CD8-positive, alpha-beta memory T cell (primary cell): Measurements from ENCODE around the gene CYS1. TPM values are rescaled to one million over a fixed set of nuclear protein-coding genes. Genes with fewer than 3 reads are reported as not detected.

Source experiments
- CTCF ChIA-PET: fragments of 350-600 bp; sonication (Branson Sonifier 250); formaldehyde crosslinking; loops from one replicate; lab custom pipeline; 2021; ENCODE audit warnings: antibody characterized with exemption; lab: Charles Lee
- POLR2A ChIA-PET: fragments of 350-600 bp; sonication (Branson Sonifier 250); formaldehyde crosslinking; loops from one replicate; lab custom pipeline; 2021; ENCODE audit warnings: antibody characterized with exemption; lab: Charles Lee
- DNase-seq, 5 donors: peaks; one replicate each; pipeline versions ENCODE4 v3.0.0 to v3.0.0-alpha.2; 2020 to 2022; ENCODE audit warnings: mixed read lengths in 1 of 5
- H3K27ac ChIP-seq: one replicate; pipeline ENCODE4 v1.7.0; 2013; ENCODE audit warnings: low read depth, mild to moderate bottlenecking, low read length, moderate library complexity
- H3K27me3 ChIP-seq: 2 replicates; pipeline ENCODE4 v1.7.0; 2013; ENCODE audit warnings: low read length, mild to moderate bottlenecking; ENCODE audit not compliant: insufficient read depth, poor library complexity, severe bottlenecking
- H3K36me3 ChIP-seq: 2 replicates; pipeline ENCODE4 v1.7.0; 2013; ENCODE audit warnings: mild to moderate bottlenecking, low read length, moderate library complexity; ENCODE audit not compliant: insufficient read depth
- H3K4me1 ChIP-seq: 2 replicates; pipeline ENCODE4 v1.7.0; 2013; ENCODE audit warnings: mild to moderate bottlenecking, low read length, moderate library complexity; ENCODE audit not compliant: insufficient read depth
- H3K4me3 ChIP-seq: 2 replicates; pipeline ENCODE4 v1.7.0; 2013; ENCODE audit warnings: mild to moderate bottlenecking, low read length
- H3K9me3 ChIP-seq: 2 replicates; pipeline ENCODE4 v1.7.0; 2013; ENCODE audit warnings: mild to moderate bottlenecking, low read length
- H3K27ac Mint-ChIP-seq, 8 donors: one replicate each; pipeline ENCODE4 v1.8.0; 2020 to 2021; ENCODE audit warnings: mixed read lengths in 8 of 8, mild to moderate bottlenecking in 6 of 8, inconsistent platforms in 3 of 8, moderate library complexity in 3 of 8
- H3K27me3 Mint-ChIP-seq, 2 donors: one replicate each; pipeline ENCODE4 v1.8.0; 2020 to 2021; ENCODE audit warnings: mixed read lengths in 2 of 2, mild to moderate bottlenecking in 1 of 2, moderate library complexity in 1 of 2
- H3K36me3 Mint-ChIP-seq, 3 donors: one replicate each; pipeline ENCODE4 v1.8.0; 2020 to 2021; ENCODE audit warnings: mixed read lengths in 3 of 3, inconsistent platforms in 1 of 3, mild to moderate bottlenecking in 1 of 3
- H3K4me1 Mint-ChIP-seq, 3 donors: one replicate each; pipeline ENCODE4 v1.8.0; 2020 to 2021; ENCODE audit warnings: mixed read lengths in 3 of 3, inconsistent platforms in 1 of 3, mild to moderate bottlenecking in 1 of 3
- H3K4me3 Mint-ChIP-seq, 7 donors: one replicate each; pipeline ENCODE4 v1.8.0; 2020 to 2021; ENCODE audit warnings: mixed read lengths in 7 of 7, mild to moderate bottlenecking in 6 of 7, moderate library complexity in 4 of 7, inconsistent platforms in 2 of 7
- H3K9me3 Mint-ChIP-seq, 5 donors: one replicate each; pipeline ENCODE4 v1.8.0; 2020 to 2022; ENCODE audit warnings: mixed read lengths in 5 of 5, mild to moderate bottlenecking in 3 of 5, moderate library complexity in 2 of 5, inconsistent platforms in 1 of 5
- polyA plus RNA-seq: library from polyadenylated mRNA; unstranded; fragments of 300-500 nt; fragmentation: Illumina TruSeq; gene quantifications from one replicate; pipeline ENCODE4 v1.2.3, GENCODE V29; 2021
- total RNA-seq, 2 experiments: library from RNA; stranded (reverse); gene quantifications; one replicate each; pipeline ENCODE4 v1.2.3, GENCODE V29; 2021

CYS1 gene
- total and polyA plus RNA-seq, 3 experiments from 2014 or later, result 0.07 to 0.20 (median 0.09) TPM

GRCh38 chr2:10027660-10028330 is 52.4 kb downstream of the CYS1 start:
- Histone ChIP-seq H3K9me3 (no peaks in the 10 kb centered on the region), H3K36me3 (no peaks in the 10 kb centered on the region), H3K27me3 (no peaks in the 10 kb centered on the region), H3K4me3 (no peak overlapping the region), H3K4me1 (peaks cover 25% of the 10 kb centered on the region), H3K27ac (no peak overlapping the region)
- no peaks in the 10 kb centered on the region for H3K9me3 Mint-ChIP-seq
- H3K27me3 Mint-ChIP-seq, result no peaks in the 10 kb centered on the region
- H3K36me3 Mint-ChIP-seq, result no peaks in the 10 kb centered on the region
- peak overlapping the region in 2 of 7 donors; percentile 33 to 36 for H3K4me3 Mint-ChIP-seq
- H3K27ac Mint-ChIP-seq, result peak overlapping the region in 3 of 8 donors; percentile 21 to 83 (median 33)
- no peak for DNase-seq
- ChIA-PET POLR2A (interaction anchor here (1.4 kb wide), 1 partner anchor 17 kb away, joined by 4 read pairs; no protein-coding TSS in a partner anchor), CTCF (interaction anchor here (1.0 to 1.6 kb wide), 3 partner anchors 44 to 45 kb away, joined by 3 to 5 read pairs (median 4); no protein-coding TSS in a partner anchor)
- H3K4me1 Mint-ChIP-seq, result peaks cover 19 to 29% (median 22%) of the 10 kb centered on the region in 3 donors

DNA sequence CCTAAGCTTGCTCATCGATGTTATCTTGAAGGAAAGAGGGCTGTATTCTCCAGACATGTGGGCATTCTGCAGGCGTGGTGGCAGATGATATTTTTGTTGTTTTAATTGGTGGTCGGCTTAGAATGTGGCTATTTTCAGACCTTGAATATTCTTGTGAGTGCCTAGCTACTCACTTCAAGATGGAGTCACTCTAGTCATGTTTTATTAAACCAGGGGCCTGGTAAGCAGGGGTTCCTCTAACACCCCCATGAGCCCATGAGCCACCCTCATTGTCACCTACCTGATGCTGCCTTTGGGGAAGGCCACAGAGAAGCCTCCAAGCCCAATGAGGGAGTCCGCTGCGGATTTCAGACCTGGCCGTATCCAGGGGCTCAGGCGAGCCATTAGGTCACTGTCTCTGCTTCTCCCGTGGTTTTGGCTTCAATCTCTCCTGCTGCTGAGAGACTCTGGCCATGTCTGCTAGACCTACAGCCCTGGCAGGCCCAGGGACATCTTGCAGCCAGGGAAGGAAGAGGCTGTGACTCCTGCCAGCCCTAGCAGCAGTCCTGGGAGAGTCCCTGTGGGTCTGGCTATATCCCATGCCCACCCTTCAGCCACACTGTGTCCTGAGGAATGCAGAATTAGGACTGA is 53.2 kb downstream of the CYS1 start:
- CTCF ChIA-PET, result interaction anchor here (1.2 kb wide), 1 partner anchor 45 kb away, joined by 4 read pairs; no protein-coding TSS in a partner anchor
- Histone ChIP-seq H3K27ac (no peak overlapping the region), H3K4me3 (no peak overlapping the region), H3K36me3 (no peaks in the 10 kb centered on the region), H3K4me1 (peaks cover 25% of the 10 kb centered on the region), H3K9me3 (no peaks in the 10 kb centered on the region), H3K27me3 (no peaks in the 10 kb centered on the region)
- no peak for DNase-seq
- no peaks in the 10 kb centered on the region for H3K36me3 Mint-ChIP-seq
- H3K9me3 Mint-ChIP-seq, result no peaks in the 10 kb centered on the region
- peaks cover 19 to 29% (median 22%) of the 10 kb centered on the region in 3 donors for H3K4me1 Mint-ChIP-seq
- no peaks in the 10 kb centered on the region for H3K27me3 Mint-ChIP-seq
- peak overlapping the region in 2 of 7 donors; percentile 3 to 33 for H3K4me3 Mint-ChIP-seq
- peak overlapping the region in 1 of 8 donors; percentile 21 for H3K27ac Mint-ChIP-seq
- POLR2A ChIA-PET, result interaction anchor here (0.9 kb wide), 1 partner anchor 43 kb away, joined by 4 read pairs; no protein-coding TSS in a partner anchor

GRCh38 chr2:10022966-10023662 is 57.1 kb downstream of the CYS1 start:
- no peaks in the 10 kb centered on the region for H3K36me3 ChIP-seq
- DNase-seq, result peak in 1 of 5 donors; percentile 25
- H3K4me1 Mint-ChIP-seq, result peaks cover 1 to 6% (median 1%) of the 10 kb centered on the region in 3 donors
- peak overlapping the region in 1 of 8 donors; percentile 57 for H3K27ac Mint-ChIP-seq
- CTCF ChIA-PET, result interaction anchor here (0.9 to 1.2 kb wide), 2 partner anchors 26 to 49 kb away, joined by 4 read pairs; no protein-coding TSS in a partner anchor
- no peaks in the 10 kb centered on the region for H3K36me3 Mint-ChIP-seq
- H3K27ac ChIP-seq, result no peak overlapping the region
- peaks cover 2% of the 10 kb centered on the region for H3K4me1 ChIP-seq
- POLR2A ChIA-PET, result no interaction called here
- H3K27me3 ChIP-seq, result no peaks in the 10 kb centered on the region
- peaks cover 0 to 5% of the 10 kb centered on the region in 2 donors for H3K27me3 Mint-ChIP-seq
- H3K4me3 Mint-ChIP-seq, result no peak overlapping the region
- peaks cover 0 to under 1% (median 0%) of the 10 kb centered on the region in 5 donors for H3K9me3 Mint-ChIP-seq
- H3K9me3 ChIP-seq, result no peaks in the 10 kb centered on the region
- H3K4me3 ChIP-seq, result no peak overlapping the region

- Mint-ChIP-seq H3K4me1 (peaks cover 0 to under 1% (median 0%) of the 10 kb centered on the region in 3 donors), H3K36me3 (peaks cover 0 to 4% (median 0%) of the 10 kb centered on the region in 3 donors), H3K4me3 (no peak overlapping the region), H3K9me3 (peaks cover under 1 to 7% (median 4%) of the 10 kb centered on the region in 5 donors), H3K27me3 (peaks cover 2 to 7% of the 10 kb centered on the region in 2 donors), H3K27ac (no peak overlapping the region)
- Histone ChIP-seq H3K27ac (no peak overlapping the region), H3K27me3 (no peaks in the 10 kb centered on the region), H3K4me3 (no peak overlapping the region), H3K36me3 (no peaks in the 10 kb centered on the region), H3K9me3 (no peaks in the 10 kb centered on the region), H3K4me1 (no peaks in the 10 kb centered on the region)
- ChIA-PET POLR2A (no interaction called here), CTCF (interaction anchor here (0.9 kb wide), 1 partner anchor 49 kb away, joined by 4 read pairs; no protein-coding TSS in a partner anchor)
- peak in 1 of 5 donors; percentile 8 for DNase-seq
Measured at GRCh38 chr2:10022445-10022844, 57.8 kb downstream of the CYS1 start.

DNA sequence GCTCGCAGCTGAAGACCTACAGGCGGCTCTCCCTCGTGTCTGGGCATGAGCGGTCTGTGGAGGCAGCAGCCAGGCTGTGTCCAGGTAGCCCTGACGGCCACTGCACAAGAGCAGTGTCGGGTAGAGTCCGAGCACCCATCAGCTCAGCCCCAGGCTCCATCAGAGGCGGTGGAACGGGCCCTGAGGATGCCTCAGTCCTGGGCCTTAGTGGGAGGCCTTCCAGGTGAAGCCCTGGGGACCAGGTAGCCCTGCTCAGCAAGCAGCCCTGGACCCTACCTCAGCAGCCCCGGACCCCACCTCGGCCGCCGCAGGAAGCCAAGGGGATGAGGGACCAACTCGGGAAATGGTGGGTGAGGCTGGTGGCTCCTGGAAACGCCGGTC is 58.2 kb downstream of the CYS1 start:
- Histone ChIP-seq H3K36me3 (no peaks in the 10 kb centered on the region), H3K27me3 (no peaks in the 10 kb centered on the region), H3K9me3 (no peaks in the 10 kb centered on the region), H3K4me1 (no peaks in the 10 kb centered on the region), H3K4me3 (no peak overlapping the region), H3K27ac (no peak overlapping the region)
- ChIA-PET CTCF (interaction anchor here (0.9 kb wide), 1 partner anchor 50 kb away, joined by 4 read pairs; no protein-coding TSS in a partner anchor), POLR2A (no interaction called here)
- H3K4me1 Mint-ChIP-seq, result no peaks in the 10 kb centered on the region
- H3K9me3 Mint-ChIP-seq, result peaks cover 3 to 10% (median 7%) of the 10 kb centered on the region in 5 donors
- no peak overlapping the region for H3K27ac Mint-ChIP-seq
- H3K27me3 Mint-ChIP-seq, result peaks cover 2 to 11% of the 10 kb centered on the region in 2 donors
- H3K4me3 Mint-ChIP-seq, result no peak overlapping the region
- peak in 1 of 5 donors; percentile 32 for DNase-seq
- H3K36me3 Mint-ChIP-seq, result peaks cover 0 to 5% (median 0%) of the 10 kb centered on the region in 3 donors

- H3K4me3 ChIP-seq, result no peak overlapping the region
- H3K27ac Mint-ChIP-seq, result peak overlapping the region in 1 of 8 donors; percentile 35
- no peaks in the 10 kb centered on the region for H3K4me1 Mint-ChIP-seq
- ChIA-PET POLR2A (interaction anchor here (0.6 kb wide), 1 partner anchor 29 kb away, joined by 4 read pairs; no protein-coding TSS in a partner anchor), CTCF (interaction anchor here (0.9 to 1.3 kb wide), 2 partner anchors 18 to 36 kb away, joined by 3 read pairs; no protein-coding TSS in a partner anchor)
- peak in 1 of 5 donors; percentile 26 for DNase-seq
- H3K27me3 Mint-ChIP-seq, result peaks cover 3 to 17% of the 10 kb centered on the region in 2 donors
- H3K9me3 ChIP-seq, result no peaks in the 10 kb centered on the region
- H3K27ac ChIP-seq, result no peak overlapping the region
- peaks cover 0 to 5% (median 0%) of the 10 kb centered on the region in 3 donors for H3K36me3 Mint-ChIP-seq
- H3K4me1 ChIP-seq, result no peaks in the 10 kb centered on the region
- H3K9me3 Mint-ChIP-seq, result peaks cover 3 to 16% (median 10%) of the 10 kb centered on the region in 5 donors
- H3K4me3 Mint-ChIP-seq, result no peak overlapping the region
- no peaks in the 10 kb centered on the region for H3K27me3 ChIP-seq
- H3K36me3 ChIP-seq, result no peaks in the 10 kb centered on the region
Measured at GRCh38 chr2:10019602-10020400, 60.4 kb downstream of the CYS1 start.

GRCh38 chr2:10019174-10019573 is 61.0 kb downstream of the CYS1 start:
- no peak overlapping the region for H3K27ac ChIP-seq
- Mint-ChIP-seq H3K4me1 (no peaks in the 10 kb centered on the region), H3K4me3 (no peak overlapping the region), H3K27ac (peak overlapping the region in 2 of 8 donors; percentile 24 to 35), H3K9me3 (peaks cover 3 to 16% (median 10%) of the 10 kb centered on the region in 5 donors), H3K27me3 (peaks cover 3 to 17% of the 10 kb centered on the region in 2 donors), H3K36me3 (peaks cover 0 to 5% (median 0%) of the 10 kb centered on the region in 3 donors)
- H3K36me3 ChIP-seq, result no peaks in the 10 kb centered on the region
- H3K4me3 ChIP-seq, result no peak overlapping the region
- POLR2A ChIA-PET, result no interaction called here
- no peaks in the 10 kb centered on the region for H3K27me3 ChIP-seq
- H3K4me1 ChIP-seq, result no peaks in the 10 kb centered on the region
- no peak for DNase-seq
- no peaks in the 10 kb centered on the region for H3K9me3 ChIP-seq
- CTCF ChIA-PET, result interaction anchor here (0.9 kb wide), 1 partner anchor 35 kb away, joined by 5 read pairs; no protein-coding TSS in a partner anchor
